SK-N-SH treated with all-trans-retinoic acid at 6 μM for 48 hours (cell line): ENCODE data around the gene OR1N2.

Source experiments
- ATAC-seq: fragments of 200-7000 bp; cut with Tn5 transposase; 3 replicates; pipeline ENCODE4 v1.9.1; 2020; ENCODE audit warnings: mild to moderate bottlenecking, moderate library complexity
- ARNTL ChIP-seq: fragments of 450-650 bp; formaldehyde crosslinking; IDR thresholded peaks from 2 replicates; pipeline ENCODE4 v1.5.0; 2020; ENCODE audit warnings: low read depth, mild to moderate bottlenecking, moderate library complexity, borderline replicate concordance
- BACH2 ChIP-seq: fragments of 250-450 bp; sonication (Bioruptor Pico); IDR thresholded peaks from 2 replicates; pipeline ENCODE4 v1.9.0; 2021; ENCODE audit warnings: mild to moderate bottlenecking, borderline replicate concordance
- CREB5 ChIP-seq: fragments of 250-450 bp; sonication (Bioruptor Pico); IDR thresholded peaks from 2 replicates; pipeline ENCODE4 v1.5.1; 2020; ENCODE audit warnings: low read depth, mild to moderate bottlenecking, moderate library complexity
- CSDC2 ChIP-seq: fragments of 250-450 bp; sonication (Bioruptor Pico); IDR thresholded peaks from 2 replicates; pipeline ENCODE4 v1.5.0; 2020; ENCODE audit warnings: mild to moderate bottlenecking, moderate library complexity
- CSRNP3 ChIP-seq: fragments of 250-450 bp; sonication (Bioruptor Pico); IDR thresholded peaks from 2 replicates; pipeline ENCODE4 v1.5.1; 2021; ENCODE audit warnings: mild to moderate bottlenecking, moderate library complexity
- ESRRG ChIP-seq: fragments of 250-450 bp; sonication (Bioruptor Pico); IDR thresholded peaks from 2 replicates; pipeline ENCODE4 v1.6.1; 2021; ENCODE audit warnings: mild to moderate bottlenecking
- GLIS3 ChIP-seq: fragments of 250-450 bp; sonication (Bioruptor Pico); IDR thresholded peaks from 2 replicates; pipeline ENCODE4 v1.5.0; 2020; ENCODE audit warnings: mild to moderate bottlenecking, moderate library complexity
- ISL1 ChIP-seq: fragments of 250-450 bp; sonication (Bioruptor Pico); IDR thresholded peaks from 2 replicates; pipeline ENCODE4 v2.1.2; 2022; ENCODE audit warnings: mild to moderate bottlenecking, moderate library complexity
- OSR1 ChIP-seq: fragments of 250-450 bp; sonication (Bioruptor Pico); IDR thresholded peaks from 2 replicates; pipeline ENCODE4 v1.8.0; 2022; ENCODE audit warnings: moderate library complexity, mild to moderate bottlenecking, inconsistent platforms
- PATZ1 ChIP-seq: fragments of 250-450 bp; sonication (Bioruptor Pico); IDR thresholded peaks from 2 replicates; pipeline ENCODE4 v1.8.0; 2020; ENCODE audit warnings: mild to moderate bottlenecking, moderate library complexity, borderline replicate concordance
- POU6F1 ChIP-seq: fragments of 250-450 bp; sonication (Bioruptor Pico); IDR thresholded peaks from 2 replicates; pipeline ENCODE4 v1.8.0; 2021; ENCODE audit warnings: low read depth, mild to moderate bottlenecking, moderate library complexity, borderline replicate concordance
- PPARA ChIP-seq: fragments of 250-450 bp; sonication (Bioruptor Pico); IDR thresholded peaks from 2 replicates; pipeline ENCODE4 v1.5.0; 2020; ENCODE audit warnings: mild to moderate bottlenecking, borderline replicate concordance
- RARB ChIP-seq: fragments of 250-450 bp; sonication (Bioruptor Pico); IDR thresholded peaks from 2 replicates; pipeline ENCODE4 v1.8.0; 2021; ENCODE audit warnings: mild to moderate bottlenecking, moderate library complexity
- SNAI2 ChIP-seq: fragments of 250-450 bp; sonication (Bioruptor Pico); IDR thresholded peaks from 2 replicates; pipeline ENCODE4 v1.5.0; 2020; ENCODE audit warnings: mild to moderate bottlenecking, moderate library complexity
- TCF4 ChIP-seq: fragments of 250-450 bp; sonication (Bioruptor Pico); IDR thresholded peaks from 2 replicates; pipeline ENCODE4 v1.8.0; 2021; ENCODE audit warnings: mild to moderate bottlenecking, moderate library complexity, borderline replicate concordance
- TOX ChIP-seq: fragments of 250-450 bp; sonication (Bioruptor Pico); IDR thresholded peaks from 2 replicates; pipeline ENCODE4 v1.8.0; 2021; ENCODE audit warnings: mild to moderate bottlenecking, moderate library complexity, borderline replicate concordance
- ZC3H10 ChIP-seq: fragments of 250-450 bp; sonication (Bioruptor Pico); IDR thresholded peaks from 2 replicates; pipeline ENCODE4 v1.5.1; 2021; ENCODE audit warnings: mild to moderate bottlenecking, moderate library complexity
- ZFP3 ChIP-seq: fragments of 250-450 bp; sonication (Bioruptor Pico); IDR thresholded peaks from 2 replicates; pipeline ENCODE4 v1.5.0; 2020; ENCODE audit warnings: mild to moderate bottlenecking, moderate library complexity
- ZFP30 ChIP-seq: fragments of 450-650 bp; formaldehyde crosslinking; IDR thresholded peaks from 2 replicates; pipeline ENCODE4 v1.5.0; 2022; ENCODE audit warnings: mild to moderate bottlenecking, moderate library complexity
- ZNF565 ChIP-seq: fragments of 450-650 bp; formaldehyde crosslinking; conservative IDR thresholded peaks from 2 replicates; pipeline ENCODE4 v1.5.0; 2020; ENCODE audit warnings: low read depth, mild to moderate bottlenecking, moderate library complexity
- ZNF70 ChIP-seq: fragments of 450-650 bp; formaldehyde crosslinking; IDR thresholded peaks from 2 replicates; pipeline ENCODE4 v1.5.0; 2020; ENCODE audit warnings: mild to moderate bottlenecking, moderate library complexity
- ZNF8 ChIP-seq: fragments of 450-650 bp; formaldehyde crosslinking; IDR thresholded peaks from 2 replicates; pipeline ENCODE4 v1.5.0; 2020; ENCODE audit warnings: mild to moderate bottlenecking, moderate library complexity
- TF ChIP-seq, protein P1 (sequence below): fragments of 250-450 bp; sonication (Bioruptor Pico); IDR thresholded peaks from 2 replicates; pipeline ENCODE4 v1.5.0; 2020; ENCODE audit warnings: mild to moderate bottlenecking, moderate library complexity

OR1N2 gene

GRCh38 chr9:122519376-122519775 lies 33.5 kb upstream of the OR1N2 start:
- no peak for ATAC-seq

DNA sequence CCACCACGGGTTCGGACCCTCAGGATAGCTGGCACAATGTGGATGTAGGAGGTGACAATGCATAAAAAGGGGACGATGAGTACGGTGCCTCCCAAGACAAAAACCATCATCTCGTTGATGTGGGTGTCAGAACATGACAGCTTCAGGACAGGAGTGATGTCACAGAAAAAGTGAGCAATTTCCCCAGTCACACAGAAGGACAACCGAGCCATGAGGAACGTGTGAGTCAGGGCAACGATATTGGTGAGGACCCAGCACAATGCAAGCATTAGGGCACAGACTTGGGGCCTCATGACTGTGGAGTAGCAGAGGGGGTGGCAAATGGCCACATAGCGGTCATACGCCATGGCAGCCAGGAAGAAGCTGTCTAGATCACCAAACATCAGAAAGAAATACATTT lies 26.3 kb upstream of the OR1N2 start:
- no peak for TF ChIP-seq ESRRG
- TF ChIP-seq POU6F1 (CRISPR knock-in tag), result no peak
- TF ChIP-seq CSRNP3 (CRISPR knock-in tag), result no peak
- TF ChIP-seq ZNF70, result no peak
- TF ChIP-seq PATZ1, result no peak
- TF ChIP-seq OSR1 (CRISPR knock-in tag), result no peak
- no peak for TF ChIP-seq GLIS3 (CRISPR knock-in tag)
- TF ChIP-seq ISL1 (CRISPR knock-in tag), result no peak
- TF ChIP-seq BACH2 (CRISPR knock-in tag), result no peak
- TF ChIP-seq, protein P1, sequence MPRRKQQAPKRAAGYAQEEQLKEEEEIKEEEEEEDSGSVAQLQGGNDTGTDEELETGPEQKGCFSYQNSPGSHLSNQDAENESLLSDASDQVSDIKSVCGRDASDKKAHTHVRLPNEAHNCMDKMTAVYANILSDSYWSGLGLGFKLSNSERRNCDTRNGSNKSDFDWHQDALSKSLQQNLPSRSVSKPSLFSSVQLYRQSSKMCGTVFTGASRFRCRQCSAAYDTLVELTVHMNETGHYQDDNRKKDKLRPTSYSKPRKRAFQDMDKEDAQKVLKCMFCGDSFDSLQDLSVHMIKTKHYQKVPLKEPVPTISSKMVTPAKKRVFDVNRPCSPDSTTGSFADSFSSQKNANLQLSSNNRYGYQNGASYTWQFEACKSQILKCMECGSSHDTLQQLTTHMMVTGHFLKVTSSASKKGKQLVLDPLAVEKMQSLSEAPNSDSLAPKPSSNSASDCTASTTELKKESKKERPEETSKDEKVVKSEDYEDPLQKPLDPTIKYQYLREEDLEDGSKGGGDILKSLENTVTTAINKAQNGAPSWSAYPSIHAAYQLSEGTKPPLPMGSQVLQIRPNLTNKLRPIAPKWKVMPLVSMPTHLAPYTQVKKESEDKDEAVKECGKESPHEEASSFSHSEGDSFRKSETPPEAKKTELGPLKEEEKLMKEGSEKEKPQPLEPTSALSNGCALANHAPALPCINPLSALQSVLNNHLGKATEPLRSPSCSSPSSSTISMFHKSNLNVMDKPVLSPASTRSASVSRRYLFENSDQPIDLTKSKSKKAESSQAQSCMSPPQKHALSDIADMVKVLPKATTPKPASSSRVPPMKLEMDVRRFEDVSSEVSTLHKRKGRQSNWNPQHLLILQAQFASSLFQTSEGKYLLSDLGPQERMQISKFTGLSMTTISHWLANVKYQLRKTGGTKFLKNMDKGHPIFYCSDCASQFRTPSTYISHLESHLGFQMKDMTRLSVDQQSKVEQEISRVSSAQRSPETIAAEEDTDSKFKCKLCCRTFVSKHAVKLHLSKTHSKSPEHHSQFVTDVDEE (CRISPR knock-in tag), result no peak
- no peak for TF ChIP-seq CREB5 (CRISPR knock-in tag)
- TF ChIP-seq TOX (CRISPR knock-in tag), result no peak
- no peak for TF ChIP-seq PPARA
- TF ChIP-seq TCF4 (CRISPR knock-in tag), result no peak
- no peak for TF ChIP-seq ZFP3 (CRISPR knock-in tag)
- TF ChIP-seq RARB (CRISPR knock-in tag), result no peak
- no peak for TF ChIP-seq CSDC2 (CRISPR knock-in tag)
- no peak for TF ChIP-seq SNAI2 (CRISPR knock-in tag)
- no peak for TF ChIP-seq ZNF8 (CRISPR knock-in tag)
- TF ChIP-seq ARNTL (CRISPR knock-in tag), result no peak
- ATAC-seq, result no peak

More at GRCh38 chr9:122519376-122519775, 33.5 kb upstream of the OR1N2 start:
- TF ChIP-seq GLIS3 (CRISPR knock-in tag), result no peak
- no peak for TF ChIP-seq ZFP30
- no peak for TF ChIP-seq ZC3H10
- no peak for TF ChIP-seq TOX (CRISPR knock-in tag)
- TF ChIP-seq, protein P1 (CRISPR knock-in tag), result no peak
- no peak for TF ChIP-seq ARNTL (CRISPR knock-in tag)
- TF ChIP-seq ZNF565 (CRISPR knock-in tag), result no peak
- no peak for TF ChIP-seq PATZ1
- TF ChIP-seq ZNF70, result no peak
- TF ChIP-seq TCF4 (CRISPR knock-in tag), result no peak
- no peak for TF ChIP-seq PPARA
